Kasumi-1 (cell line): ENCODE data around the gene UBE2O.

ENCODE experiments used
- DNase-seq, 2 experiments: peaks; one replicate each; lab custom pipeline; 2025; lab: John Stamatoyannopoulos, UW

Gene UBE2O

DNA sequence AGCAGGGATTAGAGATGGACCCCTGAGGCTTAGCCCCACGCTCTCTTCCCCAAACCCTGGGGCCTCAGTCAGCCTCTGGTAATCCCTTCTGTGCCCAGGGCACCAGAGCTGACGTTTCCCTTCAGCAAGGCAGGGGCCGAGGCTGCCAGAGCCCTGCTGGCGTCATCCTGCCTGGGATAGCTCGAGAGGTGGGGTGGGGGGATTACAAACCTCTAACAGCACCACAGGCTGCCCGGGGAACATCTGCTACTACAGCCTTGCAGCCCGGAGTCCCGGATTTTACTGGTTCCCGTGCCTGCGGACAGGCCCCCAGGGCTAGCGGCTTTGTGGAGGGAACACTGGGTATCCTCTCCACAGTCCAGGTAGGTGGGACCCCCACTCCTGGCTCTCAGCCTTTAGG, 14.4 kb upstream of the UBE2O start, which contains the start of gene AANAT:
AANAT (plus strand) TSS at position 238 of the 400 bp plus-strand sequence. CDS start 1,144 bp downstream, outside the sequence.
- no peak for DNase-seq

DNA sequence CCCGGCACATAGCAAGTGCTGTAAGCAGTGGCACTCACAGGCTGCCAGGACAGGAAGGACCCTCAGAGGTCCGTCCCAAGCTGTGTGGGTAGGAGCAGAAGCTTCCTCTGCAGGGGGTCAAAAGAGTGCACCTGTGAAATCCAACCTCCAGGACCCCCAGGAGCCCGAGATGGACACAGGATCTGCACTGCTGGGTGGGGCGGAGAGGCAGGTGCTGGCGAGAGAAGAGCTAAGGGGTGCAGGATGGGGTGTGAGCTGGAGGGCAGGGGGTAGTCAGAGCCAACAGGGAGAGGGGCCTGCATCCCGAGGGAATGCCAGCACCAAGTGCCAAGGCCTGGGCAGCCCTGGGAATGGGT, 13.8 kb upstream of the UBE2O start:
- DNase-seq = no peak

DNA sequence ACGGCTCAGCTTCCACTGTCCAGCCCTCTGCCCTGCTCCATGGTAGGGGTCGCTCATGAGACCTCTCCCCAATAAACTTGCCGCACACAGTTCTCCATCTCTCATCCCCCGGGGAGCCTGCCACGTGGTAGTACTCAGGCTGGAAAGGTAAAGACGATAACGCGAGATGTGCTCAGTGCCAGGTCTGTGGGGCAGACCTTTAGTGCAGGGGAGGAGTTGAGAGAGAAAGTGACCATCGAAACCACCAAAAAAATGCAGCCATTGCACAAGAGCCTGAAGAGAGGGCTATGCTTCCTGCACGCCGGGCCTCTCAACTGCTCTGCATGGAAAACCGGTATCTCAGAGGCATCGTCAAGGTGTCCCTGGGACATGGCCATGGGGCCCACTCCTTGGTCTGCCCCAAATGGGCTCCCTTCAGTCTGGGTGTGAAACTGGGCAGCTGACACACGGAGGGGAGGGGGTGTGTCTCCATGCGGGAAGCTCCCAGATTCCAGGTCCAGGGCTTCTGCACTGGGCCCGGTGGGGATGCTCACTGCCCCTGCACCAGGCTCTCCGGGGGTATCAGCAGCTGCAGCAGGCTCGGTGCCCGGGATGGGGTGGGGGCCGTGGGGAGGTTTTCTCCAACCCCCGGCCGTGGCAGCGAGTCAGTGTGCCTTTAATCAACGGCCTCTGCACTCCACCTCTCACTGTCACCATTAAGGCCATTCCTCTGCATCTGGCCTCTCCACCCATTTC, 9.8 kb upstream of the UBE2O start:
- no peak for DNase-seq

DNA sequence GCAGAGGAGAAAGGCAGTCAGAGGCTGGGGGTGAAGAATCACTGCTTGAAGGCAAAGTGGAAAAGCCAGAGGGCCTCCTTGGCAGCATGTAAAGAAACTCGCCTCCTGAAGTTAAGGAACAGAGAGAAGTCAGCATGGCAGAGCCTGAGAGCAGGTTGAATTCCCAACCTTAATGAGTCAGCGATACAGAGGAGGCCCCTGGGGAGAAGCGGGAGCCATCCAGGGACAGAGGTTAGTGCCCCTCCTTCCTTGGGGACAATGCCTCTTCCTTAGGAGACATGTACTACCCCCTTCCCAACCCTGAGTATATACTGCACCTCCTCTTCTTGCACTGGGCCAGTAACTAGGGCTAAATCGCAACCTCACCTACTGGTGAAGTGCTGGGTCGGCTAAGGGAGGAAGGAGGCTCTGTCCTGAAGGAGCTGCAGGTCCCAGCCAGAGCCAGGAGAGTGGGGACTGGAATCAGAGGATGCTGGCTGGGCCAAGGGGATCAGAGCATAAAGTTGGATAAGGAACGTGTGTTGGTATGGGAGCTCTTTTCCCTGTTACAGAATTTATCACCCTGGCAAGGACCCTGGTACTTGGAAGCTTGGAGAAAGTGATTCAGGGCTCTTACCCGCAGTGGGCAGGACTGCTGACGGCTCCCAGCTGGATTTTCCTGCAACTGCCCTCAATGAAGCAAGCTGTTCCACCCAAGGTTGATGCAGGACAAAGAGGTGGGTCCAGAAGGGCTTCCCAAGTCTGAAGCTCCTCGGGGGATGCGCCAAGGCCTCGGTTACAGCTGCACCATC, 9.0 kb upstream of the UBE2O start:
- no peak for DNase-seq

GRCh38 chr17:76459674-76460073, 6.7 kb upstream of the UBE2O start:
- DNase-seq = no peak

DNA sequence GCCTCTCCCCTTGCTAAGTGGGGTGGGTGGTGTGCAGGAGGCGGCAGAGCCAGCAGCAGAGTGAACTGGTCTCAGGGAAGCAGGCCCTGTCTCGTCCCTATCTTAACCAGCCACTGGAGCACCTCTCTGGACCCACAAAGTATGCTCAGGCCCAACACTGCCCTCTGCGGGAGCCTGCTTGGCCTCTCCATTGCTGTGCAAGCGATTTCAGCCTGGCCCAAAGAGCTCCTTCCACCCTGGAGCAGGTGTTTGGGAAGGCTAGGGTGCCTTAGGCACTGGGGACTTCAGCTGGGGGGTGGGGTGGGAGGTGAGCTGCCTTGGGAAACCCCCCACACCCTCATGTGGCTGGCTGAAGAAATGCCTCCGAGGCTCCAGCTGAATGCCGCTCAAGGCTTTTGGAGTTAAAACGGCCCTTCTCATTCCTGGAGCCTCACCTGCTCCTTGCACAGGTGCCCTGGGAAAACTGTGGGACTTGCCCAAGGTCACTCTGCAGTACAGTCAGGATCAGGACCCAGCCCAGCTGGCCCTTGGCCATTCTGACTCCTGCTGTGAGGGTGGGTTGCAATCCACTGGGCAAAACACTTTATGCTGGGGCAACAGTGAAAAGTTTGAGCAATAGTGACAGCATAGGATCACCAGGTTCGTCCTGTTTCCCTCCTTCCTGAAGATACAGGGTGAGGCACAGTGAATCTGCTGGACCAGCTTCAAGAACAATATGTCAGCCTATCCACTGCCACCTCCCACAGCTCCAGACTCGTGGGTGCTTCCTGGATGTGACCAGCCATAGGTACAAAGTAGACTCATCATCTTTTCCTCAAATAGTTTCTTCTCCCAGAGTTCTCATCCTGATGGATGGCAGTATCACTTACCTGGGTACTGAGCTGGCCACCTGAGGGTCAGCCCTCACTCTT, 5.9 kb upstream of the UBE2O start:
- peak; percentile 59 for DNase-seq

- no peak for DNase-seq
These were observed 435 bp upstream of the UBE2O start for GRCh38 chr17:76453431-76453743.

DNA sequence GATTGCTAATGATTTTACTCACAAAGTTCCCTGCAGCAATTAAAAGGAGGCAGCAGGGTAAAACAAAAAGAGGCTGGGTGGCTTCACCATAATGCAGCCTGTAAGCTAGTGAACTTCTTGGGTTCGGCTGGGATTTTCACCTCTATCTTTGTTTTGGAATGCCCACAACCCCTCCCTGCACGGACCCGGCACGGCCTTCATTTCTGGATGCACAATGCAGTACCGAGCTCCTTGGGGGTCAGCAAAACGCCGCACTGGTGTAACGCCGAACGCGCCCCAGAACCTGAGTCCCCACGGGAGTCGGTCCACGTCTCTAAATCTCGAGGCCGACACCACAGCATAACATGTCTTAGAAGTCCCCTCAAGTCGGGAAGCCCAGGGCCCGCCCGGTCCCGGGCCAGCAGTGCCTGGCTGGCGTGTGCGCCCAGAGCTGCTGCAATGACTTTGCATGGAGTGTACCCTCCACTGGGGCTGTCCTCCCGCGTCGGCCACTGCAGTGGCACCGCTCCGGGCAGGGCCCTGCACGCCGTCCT, 759 bp downstream of the UBE2O start:
- no peak for DNase-seq

DNA sequence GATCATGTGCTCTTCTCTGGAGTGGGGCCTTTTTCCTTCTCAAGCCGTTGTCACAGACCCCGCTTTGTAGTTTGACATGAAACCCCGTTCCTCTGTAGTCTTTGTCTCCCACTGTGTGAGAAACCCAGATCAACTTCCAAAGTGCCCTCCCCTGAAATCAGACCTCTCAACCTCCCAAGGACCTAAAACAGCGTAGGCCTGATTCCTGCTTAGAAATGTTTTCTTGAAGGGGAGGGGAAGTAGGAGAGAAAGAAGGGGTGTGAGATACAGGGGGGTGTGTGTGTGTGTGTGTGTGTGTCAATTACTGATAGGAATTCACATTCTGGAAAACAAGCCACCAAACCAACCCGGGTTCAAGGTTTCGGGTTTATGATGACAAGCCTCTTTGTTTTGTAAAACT, 1.4 kb downstream of the UBE2O start:
- DNase-seq = no peak

GRCh38 chr17:76449126-76449525, 3.8 kb downstream of the UBE2O start:
- no peak for DNase-seq

GRCh38 chr17:76447931-76448652, 4.9 kb downstream of the UBE2O start:
- no peak for DNase-seq

DNA sequence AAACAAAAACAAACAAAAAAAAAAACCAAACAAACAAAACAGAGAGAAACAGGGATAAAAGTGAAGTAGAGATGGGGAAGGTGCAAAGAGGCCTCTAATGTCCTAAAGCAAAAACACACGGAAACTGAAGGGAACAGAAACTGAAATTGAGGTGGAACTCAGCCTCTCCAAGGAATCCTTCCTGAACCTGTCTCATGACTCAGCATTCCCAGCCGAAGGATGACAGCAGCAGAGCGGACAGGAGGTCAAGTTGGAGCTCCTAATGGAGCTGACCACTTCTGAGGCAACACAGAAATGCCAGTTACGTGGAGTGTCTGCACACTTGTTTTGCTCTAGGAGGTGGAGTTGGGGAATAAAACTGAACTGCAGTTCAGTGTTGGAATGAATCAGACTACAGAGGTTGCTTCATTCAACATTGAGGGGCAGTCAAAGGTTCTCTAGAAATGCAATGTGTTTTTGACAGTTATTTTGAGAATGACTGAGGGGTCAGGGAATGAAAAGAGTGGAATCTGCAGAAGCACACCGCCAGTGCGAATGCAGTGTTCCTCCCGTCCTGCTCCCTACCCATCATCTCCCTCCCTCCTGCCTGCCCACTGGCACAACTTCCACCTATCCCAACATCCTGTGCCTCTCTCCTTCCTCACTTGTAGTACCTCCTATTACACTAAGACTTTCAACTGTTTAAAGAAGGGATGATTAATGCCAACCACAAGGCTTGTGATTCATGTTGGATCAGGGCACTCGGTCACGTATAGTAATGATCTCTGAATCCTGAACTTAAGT, 6.3 kb downstream of the UBE2O start:
- DNase-seq = no peak

- no peak for DNase-seq
These were observed 7.1 kb downstream of the UBE2O start for GRCh38 chr17:76445697-76446448.

- no peak for DNase-seq
These were observed 8.2 kb downstream of the UBE2O start for GRCh38 chr17:76444518-76445311.

GRCh38 chr17:76442341-76443338, 10.3 kb downstream of the UBE2O start:
- peak; percentile 21 to 43 for DNase-seq

- no peak for DNase-seq
These were observed 11.1 kb downstream of the UBE2O start for GRCh38 chr17:76441686-76442340.

DNA sequence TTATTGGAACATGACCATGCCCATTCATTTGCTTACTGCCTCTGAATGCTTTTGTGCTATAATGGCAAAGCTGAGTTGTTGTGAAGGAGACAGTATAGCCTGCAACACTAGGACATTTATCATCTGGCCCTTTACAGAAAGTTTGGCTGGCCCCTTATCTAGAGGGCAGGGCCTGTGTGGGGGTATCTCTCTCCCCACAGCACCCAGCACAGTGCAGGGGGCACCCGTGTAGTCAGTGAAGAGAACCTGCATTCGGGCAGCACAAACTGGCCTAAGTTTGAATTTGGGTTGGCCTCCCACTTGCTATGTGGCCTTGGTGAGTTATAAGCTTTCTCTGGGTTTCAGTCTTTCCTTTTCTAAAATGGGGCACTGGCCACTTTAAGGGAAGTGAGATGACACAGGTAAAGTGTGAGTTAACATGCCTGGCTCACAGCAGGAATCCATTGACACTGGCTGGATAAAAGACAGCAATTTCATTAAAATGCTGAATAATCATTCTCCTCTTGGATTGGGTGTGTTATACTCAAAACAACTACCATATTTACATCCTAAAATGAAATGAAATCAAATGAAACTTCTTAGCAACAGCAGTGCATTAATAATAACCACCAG, 12.1 kb downstream of the UBE2O start:
- DNase-seq = no peak
